Ovary (tissue), 9 donors: Measurements from ENCODE around the gene SLC39A2. TPM values are rescaled to one million over a fixed set of nuclear protein-coding genes. Genes with fewer than 3 reads are reported as not detected.

Experiments
- DNase-seq, 5 donors: peaks; one replicate each; pipeline ENCODE4 v3.0.0-alpha.2; 2019 to 2020
- H3K27ac ChIP-seq, 2 donors: fragments of 200-600 bp; one replicate each; pipeline versions ENCODE4 v1.5.1 to v1.8.0; 2019 to 2022
- H3K27me3 ChIP-seq: fragments of 200-600 bp; one replicate; pipeline ENCODE4 v1.8.0; 2022
- H3K36me3 ChIP-seq: fragments of 200-600 bp; sonication (generic); one replicate; pipeline ENCODE4 v1.5.1; 2019
- H3K4me1 ChIP-seq: one replicate; pipeline ENCODE4 v1.8.1; 2013; ENCODE audit warnings: mild to moderate bottlenecking, moderate library complexity; ENCODE audit not compliant: insufficient read depth
- H3K4me3 ChIP-seq: fragments of 200-600 bp; sonication (generic); one replicate; pipeline ENCODE4 v1.5.1; 2017
- H3K9me3 ChIP-seq, 2 donors: fragments of 200-600 bp in 1 of 2; sonication (generic) in 1 of 2; one replicate each; pipeline versions ENCODE4 v1.5.1 to v1.8.1; 2013 to 2019; ENCODE audit warnings: mild to moderate bottlenecking in 1 of 2, moderate library complexity in 1 of 2
- EP300 ChIP-seq: sonication (generic); formaldehyde crosslinking; IDR thresholded peaks from one replicate; pipeline ENCODE4 v1.6.1; 2017; ENCODE audit warnings: antibody characterized with exemption
- POLR2A ChIP-seq: fragments of 450-650 bp; IDR thresholded peaks from one replicate; pipeline ENCODE4 v1.6.1; 2017; ENCODE audit warnings: antibody characterized with exemption, mild to moderate bottlenecking, moderate library complexity
- WGBS, 3 donors: extraction: QIAGEN DNeasy Blood & Tissue Kit in 1 of 3; methylation state at CpG; one replicate each; pipeline versions ENCODE4 v1.1.5 to v1.1.7; 2013 to 2017; 5-methylcytosine and 5-hydroxymethylcytosine counted together
- intact Hi-C, 4 donors: fragments of 100-400 bp; cut with DNase I; formaldehyde crosslinking; loops; one replicate each; pipeline versions ENCODE4 v1.11.0 to v1.15.1; 2022 to 2023
- polyA plus RNA-seq, 2 donors: library from polyadenylated mRNA; stranded (reverse); fragments of 200-250 nt in 1 of 2; fragments of 350-450 nt in 1 of 2; fragmentation: Illumina TruSeq in 1 of 2; extraction: RNeasy Lipid Tissue Mini Kit (QIAGEN cat#74804) in 1 of 2; gene quantifications; one replicate each; pipeline ENCODE4 v1.2.3, GENCODE V29; 2013 to 2014
- total RNA-seq, 7 donors: library from RNA; depleted of rRNA in 2 of 7; stranded (reverse); fragments of >200 nt in 2 of 7; fragmentation: NEBNext Ultra II Directional in 3 of 7; extraction: Animal tissue kit (Norgen Biotek cat#: 25700) in 3 of 7; gene quantifications; one replicate each; pipeline versions ENCODE4 v1.1.0 to v1.2.4, GENCODE V29; 2016 to 2023
- TF ChIP-seq, protein P1 (sequence below), 3 donors: fragments of 450-650 bp in 2 of 3; fragments of 200-600 bp in 1 of 3; IDR thresholded peaks; one replicate each; pipeline versions ENCODE4 v1.5.1 to v1.8.0; 2016 to 2022; ENCODE audit warnings: antibody characterized with exemption in 3 of 3, mild to moderate bottlenecking in 1 of 3
- donor health status: DM: no; HTN: no; CAD: no; lungs with moderate emphysema.
- donor health status: DM: no; HTN: no; CAD: no.
- donor health status: Bipolar disorder and iron deficiency.
- donor health status: DM: yes; HTN: yes; CAD: no.
- donor health status: DM: no; HTN: no; CAD: no.
- donor health status: DM: yes; HTN: yes; CAD: no.

The SLC39A2 gene
- total and polyA plus RNA-seq, 9 donors, result 0.28 to 0.30 TPM; not detected in 7

DNA sequence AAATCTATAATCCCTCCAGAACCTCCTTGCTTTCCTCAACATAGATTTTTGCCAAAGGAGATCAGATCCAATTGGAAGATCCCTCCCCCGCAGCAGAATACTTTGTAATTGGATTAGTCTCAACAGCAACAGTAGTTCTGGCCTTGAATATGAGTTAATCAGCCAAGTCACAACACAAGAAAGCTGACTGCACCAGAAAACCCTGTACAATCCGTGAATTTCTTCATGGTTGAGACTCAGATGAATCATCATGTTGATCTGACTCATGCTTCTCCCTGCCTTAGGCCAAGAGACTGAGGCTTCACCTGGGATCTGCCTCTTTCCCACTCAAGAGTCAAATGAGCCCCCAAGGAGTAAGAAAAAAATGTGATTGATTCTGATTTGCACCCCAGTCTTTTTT lies 12.3 kb upstream of the SLC39A2 start:
- intact Hi-C loops, result no loop called here
- WGBS, 3 donors, result 4 to 7% (median 6%) methylated on average over 2 of the region's 2 CpGs
- H3K4me3 ChIP-seq, result no peak overlapping the region

DNA sequence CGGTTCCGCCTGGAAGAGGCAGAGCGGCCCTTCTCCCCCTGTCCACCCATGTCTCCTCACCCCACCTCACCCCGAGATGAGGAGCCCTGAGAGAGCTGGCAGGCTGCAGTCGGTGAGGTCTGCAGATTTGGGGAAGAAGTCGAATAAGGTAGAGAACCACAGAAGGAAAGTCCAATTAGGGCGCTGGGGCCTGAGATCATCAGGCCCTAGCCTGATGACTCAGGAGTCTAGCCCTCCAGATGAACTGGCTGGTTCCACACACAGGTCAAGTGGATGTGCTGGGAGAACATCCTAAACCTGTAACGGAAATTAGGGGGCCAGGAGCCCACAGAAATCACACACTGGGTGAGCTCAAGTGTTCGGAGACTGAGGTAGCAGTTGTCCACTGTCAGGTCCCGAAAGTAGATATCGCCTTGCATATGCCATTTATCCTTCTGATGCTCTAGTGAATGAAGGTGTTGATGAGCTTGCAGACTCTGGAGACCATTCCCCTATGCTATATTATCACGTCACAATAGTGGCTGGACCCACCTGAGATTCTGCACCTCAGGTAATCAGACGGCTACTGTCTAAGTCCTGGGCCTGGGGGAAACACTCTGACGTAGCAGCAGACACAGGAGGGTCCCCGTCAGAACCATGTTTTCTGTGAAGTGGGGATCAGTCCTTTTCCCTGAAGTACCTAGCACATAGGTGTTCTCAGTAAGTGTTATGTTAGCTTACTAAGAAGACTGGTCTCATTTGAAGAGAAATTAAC lies 10.2 kb upstream of the SLC39A2 start:
- no peaks in the 10 kb centered on the region for H3K36me3 ChIP-seq
- WGBS, 3 donors, result 86 to 88% (median 86%) methylated on average over 15 of the region's 15 CpGs
- TF ChIP-seq EP300 (no peak), POLR2A (no peak)
- TF ChIP-seq, protein P1, sequence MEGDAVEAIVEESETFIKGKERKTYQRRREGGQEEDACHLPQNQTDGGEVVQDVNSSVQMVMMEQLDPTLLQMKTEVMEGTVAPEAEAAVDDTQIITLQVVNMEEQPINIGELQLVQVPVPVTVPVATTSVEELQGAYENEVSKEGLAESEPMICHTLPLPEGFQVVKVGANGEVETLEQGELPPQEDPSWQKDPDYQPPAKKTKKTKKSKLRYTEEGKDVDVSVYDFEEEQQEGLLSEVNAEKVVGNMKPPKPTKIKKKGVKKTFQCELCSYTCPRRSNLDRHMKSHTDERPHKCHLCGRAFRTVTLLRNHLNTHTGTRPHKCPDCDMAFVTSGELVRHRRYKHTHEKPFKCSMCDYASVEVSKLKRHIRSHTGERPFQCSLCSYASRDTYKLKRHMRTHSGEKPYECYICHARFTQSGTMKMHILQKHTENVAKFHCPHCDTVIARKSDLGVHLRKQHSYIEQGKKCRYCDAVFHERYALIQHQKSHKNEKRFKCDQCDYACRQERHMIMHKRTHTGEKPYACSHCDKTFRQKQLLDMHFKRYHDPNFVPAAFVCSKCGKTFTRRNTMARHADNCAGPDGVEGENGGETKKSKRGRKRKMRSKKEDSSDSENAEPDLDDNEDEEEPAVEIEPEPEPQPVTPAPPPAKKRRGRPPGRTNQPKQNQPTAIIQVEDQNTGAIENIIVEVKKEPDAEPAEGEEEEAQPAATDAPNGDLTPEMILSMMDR (IDR thresholded peaks at IDR 0.05), result no peak
- DNase-seq, result peak in 1 of 5 donors; percentile 25
- no peaks in the 10 kb centered on the region for H3K9me3 ChIP-seq
- peak overlapping the region; percentile 91 for H3K4me3 ChIP-seq
- no peaks in the 10 kb centered on the region for H3K27me3 ChIP-seq
- peaks cover 8% of the 10 kb centered on the region for H3K4me1 ChIP-seq
- intact Hi-C loops, result no loop called here
- H3K27ac ChIP-seq, result peak overlapping the region in 1 of 2 donors; percentile 67

More for the DNA sequence above, 12.3 kb upstream of the SLC39A2 start:
- H3K27ac ChIP-seq, result no peak overlapping the region
- no peaks in the 10 kb centered on the region for H3K27me3 ChIP-seq
- TF ChIP-seq POLR2A (no peak), EP300 (no peak)
- TF ChIP-seq, protein P1 (IDR thresholded peaks at IDR 0.05), result no peak
- H3K36me3 ChIP-seq, result no peaks in the 10 kb centered on the region
- no peak for DNase-seq
- no peaks in the 10 kb centered on the region for H3K9me3 ChIP-seq
- peaks cover 8% of the 10 kb centered on the region for H3K4me1 ChIP-seq

DNA sequence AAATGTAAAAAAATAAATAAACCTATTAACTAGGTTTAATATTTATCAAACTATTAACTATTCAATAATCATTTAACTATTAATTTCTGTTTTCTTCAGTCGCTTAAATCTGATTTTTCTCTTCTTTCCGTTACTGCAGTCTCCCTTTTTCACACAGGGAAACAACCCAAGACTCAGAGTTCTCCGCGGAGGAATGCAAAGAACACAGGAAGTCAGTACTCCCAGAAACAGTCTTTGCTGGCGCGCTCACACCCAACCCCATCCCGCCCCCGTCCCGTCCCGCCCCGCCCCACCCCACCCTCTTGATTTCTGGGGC lies 9.7 kb upstream of the SLC39A2 start:
- Histone ChIP-seq H3K4me3 (peak overlapping the region; percentile 91), H3K4me1 (peaks cover 8% of the 10 kb centered on the region), H3K27me3 (no peaks in the 10 kb centered on the region), H3K36me3 (no peaks in the 10 kb centered on the region), H3K27ac (peak overlapping the region in 1 of 2 donors; percentile 67), H3K9me3 (no peaks in the 10 kb centered on the region)
- WGBS, 3 donors, result 0 to 1% (median 1%) methylated on average over 11 of the region's 11 CpGs
- intact Hi-C loops, result no loop called here
- DNase-seq, result no peak
- no peak for TF ChIP-seq POLR2A
- no peak for TF ChIP-seq EP300
- TF ChIP-seq, protein P1 (IDR thresholded peaks at IDR 0.05), result no peak

DNA sequence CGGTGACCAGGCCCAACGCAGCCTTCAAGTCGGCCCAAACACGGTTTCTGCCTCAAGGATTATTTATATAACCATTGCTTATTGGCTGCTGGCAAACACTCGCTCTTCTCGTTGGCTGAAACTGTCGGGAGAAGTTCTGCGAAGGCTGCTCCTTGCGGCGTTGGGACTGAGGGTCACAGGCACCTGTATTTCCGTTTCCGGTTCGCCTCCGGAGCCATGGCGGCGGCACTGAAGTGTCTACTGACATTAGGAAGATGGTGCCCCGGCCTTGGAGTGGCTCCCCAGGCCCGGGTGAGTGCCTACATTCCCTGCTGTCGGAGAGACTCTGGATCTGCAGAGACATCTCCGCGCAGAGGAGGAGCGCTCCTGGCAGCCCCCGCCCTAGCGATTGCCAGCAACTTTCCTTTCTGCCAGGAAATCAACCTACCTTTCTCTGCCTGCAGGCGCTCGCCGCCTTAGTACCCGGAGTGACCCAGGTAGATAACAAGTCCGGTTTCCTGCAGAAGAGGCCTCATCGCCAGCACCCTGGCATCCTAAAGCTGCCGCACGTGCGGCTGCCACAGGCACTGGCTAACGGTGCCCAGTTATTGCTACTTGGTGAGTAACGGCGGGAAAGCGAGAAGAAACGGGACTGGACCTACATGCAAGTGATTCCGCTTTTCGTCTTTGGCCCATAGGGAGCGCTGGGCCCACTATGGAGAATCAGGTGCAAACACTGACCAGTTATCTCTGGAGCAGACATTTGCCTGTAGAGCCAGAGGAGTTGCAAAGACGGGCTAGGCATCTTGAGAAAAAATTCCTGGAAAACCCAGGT lies 9.1 kb upstream of the SLC39A2 start, which contains the start of gene METTL17:
Gene METTL17 (plus strand): TSS at position 194 of the 814 bp plus-strand sequence. CDS start 23 bp downstream, at position 217.
- Histone ChIP-seq H3K9me3 (no peaks in the 10 kb centered on the region), H3K27ac (peak within 1 kb of the TSS; percentile 23 to 67), H3K4me1 (peaks cover 8% of the 10 kb centered on the region), H3K4me3 (peak within 1 kb of the TSS; percentile 91), H3K27me3 (no peaks in the 10 kb centered on the region), H3K36me3 (no peaks in the 10 kb centered on the region)
- intact Hi-C loops, result loop anchor here in 1 of 4 donors (10.0 kb wide), 1 partner anchor 55 kb away; the partner anchor contains the start of gene RNASE7
- DNase-seq, result peak; percentile 88 to 93 (median 90)
- 0 to 1% (median 0%) methylated on average over 41 to 42 of the region's 42 CpGs for WGBS, 3 donors
- TF ChIP-seq EP300 (no peak), POLR2A (peak; percentile 54)
- TF ChIP-seq, protein P1 (IDR thresholded peaks at IDR 0.05), result peak in 1 of 3 donors; percentile 25
